OCI-LY3 (cell line): ENCODE data around the gene NR2E1.

Experiments used
- H2AFZ ChIP-seq: fragments of 200-600, 300-600 bp; shearing (Covaris generic); 2 replicates; pipeline ENCODE4 v1.6.0; 2014; ENCODE audit warnings: antibody characterized with exemption, low read depth, low read length
- H3K27ac ChIP-seq: fragments of 200-600, 300-600 bp; sonication (generic); 2 replicates; pipeline ENCODE4 v1.5.1; 2014; ENCODE audit warnings: mild to moderate bottlenecking, low read length, moderate library complexity, mixed read lengths
- H3K27me3 ChIP-seq: fragments of 200-600, 300-600 bp; sonication (generic); 2 replicates; pipeline ENCODE4 v1.6.1; 2014; ENCODE audit warnings: low read depth, low read length, mixed read lengths
- H3K36me3 ChIP-seq: fragments of 200-600, 300-600 bp; sonication (generic); replicated peaks from 2 replicates; pipeline ENCODE3; 2014; ENCODE audit warnings: low read depth, low read length, mixed read lengths
- H3K4me1 ChIP-seq: fragments of 300-600, 200-600 bp; sonication (generic); 2 replicates; pipeline ENCODE4 v1.6.1; 2014; ENCODE audit warnings: low read length, mixed read lengths
- H3K4me2 ChIP-seq: fragments of 200-600, 300-600 bp; sonication (generic); 2 replicates; pipeline ENCODE4 v1.6.1; 2014; ENCODE audit warnings: low read length, mixed read lengths
- H3K4me3 ChIP-seq: fragments of 300-600, 200-600 bp; sonication (generic); 2 replicates; pipeline ENCODE4 v1.5.1; 2014; ENCODE audit warnings: antibody characterized with exemption, mild to moderate bottlenecking, low read length, moderate library complexity
- H3K79me2 ChIP-seq: fragments of 300-600, 200-600 bp; shearing (Covaris generic); 2 replicates; pipeline ENCODE4 v1.6.1; 2014; ENCODE audit warnings: mild to moderate bottlenecking, low read length, mixed read lengths
- H3K9ac ChIP-seq: fragments of 300-600, 200-600 bp; shearing (Covaris generic); 2 replicates; pipeline ENCODE4 v1.6.0; 2014; ENCODE audit warnings: mild to moderate bottlenecking, low read length, moderate library complexity
- H3K9me3 ChIP-seq: fragments of 200-600, 300-600 bp; shearing (Covaris generic); 2 replicates; pipeline ENCODE4 v1.6.1; 2014; ENCODE audit warnings: low read length, mixed read lengths; ENCODE audit not compliant: insufficient read depth
- H4K20me1 ChIP-seq: fragments of 200-600, 300-600 bp; sonication (generic); 2 replicates; pipeline ENCODE4 v1.6.1; 2016; ENCODE audit warnings: low read length, mixed read lengths; ENCODE audit not compliant: insufficient read depth
- EZH2phosphoT487 ChIP-seq: fragments of 200-600 bp; shearing (Covaris generic); IDR thresholded peaks from 2 replicates; pipeline ENCODE4 v1.6.1; 2018; ENCODE audit warnings: antibody characterized with exemption, mixed run types, low read depth
- TF ChIP-seq, protein P1 (sequence below): fragments of 200-600, 300-600 bp; sonication (generic); IDR thresholded peaks from 2 replicates; pipeline ENCODE4 v1.5.1; 2014; ENCODE audit warnings: antibody characterized with exemption, low read length, low read depth

The NR2E1 gene

DNA sequence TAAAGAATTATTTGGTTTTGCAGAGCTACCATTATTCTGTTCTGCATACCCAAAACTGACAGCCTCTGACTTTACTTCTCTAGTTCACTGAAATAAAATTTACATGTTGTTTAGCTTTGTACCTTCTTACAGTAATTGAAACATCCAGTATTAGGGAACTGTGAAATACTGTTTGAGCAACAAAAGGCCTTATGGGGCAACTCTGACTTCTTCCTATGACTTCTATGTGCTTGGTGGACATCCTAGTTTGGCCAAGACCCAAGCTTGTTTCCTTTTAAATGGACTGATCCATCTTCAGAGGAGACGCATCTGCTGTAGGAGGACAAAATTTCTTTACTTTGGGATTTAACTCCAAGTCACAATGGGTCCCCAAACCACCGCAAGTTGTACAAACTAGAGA lies 44.7 kb downstream of the NR2E1 start:
- H3K4me3 ChIP-seq: no peak overlapping the region
- no peaks in the 10 kb centered on the region for H3K79me2 ChIP-seq
- H3K4me1 ChIP-seq: peaks cover 6% of the 10 kb centered on the region; the same call in 1 of the 2 replicates
- no peaks in the 10 kb centered on the region for H3K9me3 ChIP-seq
- H3K27ac ChIP-seq: no peak overlapping the region
- no peak for TF ChIP-seq EZH2phosphoT487
- TF ChIP-seq, protein P1, sequence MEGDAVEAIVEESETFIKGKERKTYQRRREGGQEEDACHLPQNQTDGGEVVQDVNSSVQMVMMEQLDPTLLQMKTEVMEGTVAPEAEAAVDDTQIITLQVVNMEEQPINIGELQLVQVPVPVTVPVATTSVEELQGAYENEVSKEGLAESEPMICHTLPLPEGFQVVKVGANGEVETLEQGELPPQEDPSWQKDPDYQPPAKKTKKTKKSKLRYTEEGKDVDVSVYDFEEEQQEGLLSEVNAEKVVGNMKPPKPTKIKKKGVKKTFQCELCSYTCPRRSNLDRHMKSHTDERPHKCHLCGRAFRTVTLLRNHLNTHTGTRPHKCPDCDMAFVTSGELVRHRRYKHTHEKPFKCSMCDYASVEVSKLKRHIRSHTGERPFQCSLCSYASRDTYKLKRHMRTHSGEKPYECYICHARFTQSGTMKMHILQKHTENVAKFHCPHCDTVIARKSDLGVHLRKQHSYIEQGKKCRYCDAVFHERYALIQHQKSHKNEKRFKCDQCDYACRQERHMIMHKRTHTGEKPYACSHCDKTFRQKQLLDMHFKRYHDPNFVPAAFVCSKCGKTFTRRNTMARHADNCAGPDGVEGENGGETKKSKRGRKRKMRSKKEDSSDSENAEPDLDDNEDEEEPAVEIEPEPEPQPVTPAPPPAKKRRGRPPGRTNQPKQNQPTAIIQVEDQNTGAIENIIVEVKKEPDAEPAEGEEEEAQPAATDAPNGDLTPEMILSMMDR: no peak
- H3K4me2 ChIP-seq: no peak overlapping the region
- peaks cover 3% of the 10 kb centered on the region for H3K36me3 ChIP-seq
- H3K27me3 ChIP-seq: no peaks in the 10 kb centered on the region
- no peak overlapping the region for H2AFZ ChIP-seq
- peaks cover 4% of the 10 kb centered on the region; the same call in 1 of the 2 replicates for H4K20me1 ChIP-seq
- no peak overlapping the region for H3K9ac ChIP-seq

GRCh38 chr6:108211671-108212070 lies 45.8 kb downstream of the NR2E1 start:
- Histone ChIP-seq H3K36me3 (peaks cover 3% of the 10 kb centered on the region), H3K4me1 (peaks cover 6% of the 10 kb centered on the region; the same call in 1 of the 2 replicates), H3K9ac (no peak overlapping the region), H3K27me3 (no peaks in the 10 kb centered on the region), H3K79me2 (no peaks in the 10 kb centered on the region), H2AFZ (no peak overlapping the region), H3K27ac (no peak overlapping the region), H3K9me3 (no peaks in the 10 kb centered on the region), H3K4me2 (no peak overlapping the region), H4K20me1 (peaks cover 4% of the 10 kb centered on the region; the same call in 1 of the 2 replicates), H3K4me3 (no peak overlapping the region)
- TF ChIP-seq, protein P1: no peak
- no peak for TF ChIP-seq EZH2phosphoT487

DNA sequence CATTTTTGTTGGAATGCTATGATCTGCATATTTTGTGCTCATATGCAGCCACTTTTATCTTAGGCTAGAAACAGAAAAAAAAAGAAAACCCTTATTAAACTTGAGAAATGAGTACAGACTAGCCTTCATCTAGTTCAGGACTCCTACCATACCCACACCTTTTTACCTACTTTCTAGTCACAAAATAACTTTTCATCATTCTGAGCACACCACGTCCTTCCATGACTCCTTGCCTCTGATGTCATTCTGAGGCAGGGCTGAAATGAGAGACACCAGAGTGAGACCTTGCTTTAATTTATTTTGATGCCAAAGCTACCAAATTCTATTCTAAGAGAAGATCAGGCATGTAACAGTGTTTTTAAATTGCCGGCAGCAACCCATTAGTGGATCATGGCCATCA lies 56.2 kb downstream of the NR2E1 start:
- TF ChIP-seq, protein P1: no peak
- no peak for TF ChIP-seq EZH2phosphoT487
- H3K9me3 ChIP-seq: no peaks in the 10 kb centered on the region
- no peak overlapping the region for H2AFZ ChIP-seq
- peaks cover 3% of the 10 kb centered on the region for H3K4me1 ChIP-seq
- H3K4me3 ChIP-seq: no peak overlapping the region
- H3K27ac ChIP-seq: no peak overlapping the region
- no peaks in the 10 kb centered on the region for H4K20me1 ChIP-seq
- no peaks in the 10 kb centered on the region for H3K27me3 ChIP-seq
- no peak overlapping the region for H3K9ac ChIP-seq
- H3K36me3 ChIP-seq: no peaks in the 10 kb centered on the region
- no peak overlapping the region for H3K4me2 ChIP-seq
- H3K79me2 ChIP-seq: no peaks in the 10 kb centered on the region

GRCh38 chr6:108222504-108222903 lies 56.7 kb downstream of the NR2E1 start:
- Histone ChIP-seq H3K27me3 (no peaks in the 10 kb centered on the region), H3K27ac (no peak overlapping the region), H3K79me2 (no peaks in the 10 kb centered on the region), H3K9me3 (no peaks in the 10 kb centered on the region), H3K36me3 (no peaks in the 10 kb centered on the region), H2AFZ (no peak overlapping the region), H3K9ac (no peak overlapping the region), H3K4me1 (peaks cover 7% of the 10 kb centered on the region), H3K4me3 (no peak overlapping the region), H3K4me2 (no peak overlapping the region), H4K20me1 (no peaks in the 10 kb centered on the region)
- TF ChIP-seq EZH2phosphoT487: no peak
- TF ChIP-seq, protein P1: no peak
